Nephron progenitor cell (in vitro differentiated cells): Measurements from ENCODE around the gene CTNNA2.

Experiments used
- DNase-seq: peaks from one replicate; pipeline ENCODE4 v3.0.0; 2021
- H3K27ac Mint-ChIP-seq: 2 replicates; pipeline ENCODE4 v1.8.0; 2021; ENCODE audit warnings: mild to moderate bottlenecking, moderate library complexity, mixed read lengths
- H3K27me3 Mint-ChIP-seq: 2 replicates; pipeline ENCODE4 v1.8.0; 2021; ENCODE audit warnings: mild to moderate bottlenecking, low read depth, mixed read lengths; ENCODE audit not compliant: poor library complexity
- H3K36me3 Mint-ChIP-seq: 2 replicates; pipeline ENCODE4 v1.8.0; 2021; ENCODE audit warnings: low read depth, mixed read lengths
- H3K4me1 Mint-ChIP-seq: 2 replicates; pipeline ENCODE4 v1.8.0; 2021; ENCODE audit warnings: mixed read lengths
- H3K4me3 Mint-ChIP-seq: 2 replicates; pipeline ENCODE4 v1.8.0; 2021; ENCODE audit warnings: mild to moderate bottlenecking, moderate library complexity, mixed read lengths
- H3K9me3 Mint-ChIP-seq: 2 replicates; pipeline ENCODE4 v1.8.0; 2021; ENCODE audit warnings: mild to moderate bottlenecking, moderate library complexity, mixed read lengths
- CTCF ChIP-seq: fragments of 200-600 bp; sonication (generic); IDR thresholded peaks from 2 replicates; pipeline ENCODE4 v1.5.0; 2021; ENCODE audit warnings: antibody characterized with exemption

Gene CTNNA2

GRCh38 chr2:79980116-79980515, 467.3 kb downstream of the CTNNA2 start:
- peaks cover 13% of the 10 kb centered on the region for H3K4me1 Mint-ChIP-seq
- no peaks in the 10 kb centered on the region for H3K27me3 Mint-ChIP-seq
- H3K9me3 Mint-ChIP-seq, result no peaks in the 10 kb centered on the region
- no peak overlapping the region for H3K4me3 Mint-ChIP-seq
- no peak for DNase-seq
- TF ChIP-seq CTCF, result no peak
- no peaks in the 10 kb centered on the region for H3K36me3 Mint-ChIP-seq
- H3K27ac Mint-ChIP-seq, result no peak overlapping the region

GRCh38 chr2:79980816-79981215, 468.0 kb downstream of the CTNNA2 start:
- Mint-ChIP-seq H3K4me1 (peaks cover 6% of the 10 kb centered on the region), H3K27ac (no peak overlapping the region), H3K4me3 (no peak overlapping the region), H3K9me3 (no peaks in the 10 kb centered on the region), H3K36me3 (no peaks in the 10 kb centered on the region), H3K27me3 (no peaks in the 10 kb centered on the region)
- DNase-seq, result no peak
- no peak for TF ChIP-seq CTCF

- Mint-ChIP-seq H3K36me3 (no peaks in the 10 kb centered on the region), H3K9me3 (no peaks in the 10 kb centered on the region), H3K4me3 (no peak overlapping the region), H3K4me1 (peaks cover under 1% of the 10 kb centered on the region), H3K27me3 (peaks cover 3% of the 10 kb centered on the region), H3K27ac (no peak overlapping the region)
- DNase-seq, result no peak
- no peak for TF ChIP-seq CTCF
Observed at GRCh38 chr2:79981316-79981715, 468.5 kb downstream of the CTNNA2 start.

GRCh38 chr2:79982445-79982844, 469.6 kb downstream of the CTNNA2 start:
- H3K27ac Mint-ChIP-seq, result no peak overlapping the region
- H3K4me1 Mint-ChIP-seq, result no peaks in the 10 kb centered on the region
- H3K36me3 Mint-ChIP-seq, result no peaks in the 10 kb centered on the region
- H3K4me3 Mint-ChIP-seq, result no peak overlapping the region
- no peaks in the 10 kb centered on the region for H3K9me3 Mint-ChIP-seq
- peak; percentile 29 for DNase-seq
- TF ChIP-seq CTCF, result peak; percentile 34
- peaks cover 3% of the 10 kb centered on the region for H3K27me3 Mint-ChIP-seq

- no peaks in the 10 kb centered on the region for H3K4me1 Mint-ChIP-seq
- H3K9me3 Mint-ChIP-seq, result no peaks in the 10 kb centered on the region
- DNase-seq, result no peak
- no peaks in the 10 kb centered on the region for H3K36me3 Mint-ChIP-seq
- H3K27ac Mint-ChIP-seq, result no peak overlapping the region
- no peak overlapping the region for H3K4me3 Mint-ChIP-seq
- peaks cover 3% of the 10 kb centered on the region for H3K27me3 Mint-ChIP-seq
- TF ChIP-seq CTCF, result no peak
Observed at GRCh38 chr2:79984476-79984875, 471.6 kb downstream of the CTNNA2 start.

- Mint-ChIP-seq H3K27ac (no peak overlapping the region), H3K36me3 (no peaks in the 10 kb centered on the region), H3K4me1 (no peaks in the 10 kb centered on the region), H3K4me3 (no peak overlapping the region), H3K9me3 (no peaks in the 10 kb centered on the region), H3K27me3 (peaks cover 3% of the 10 kb centered on the region)
- DNase-seq, result no peak
- TF ChIP-seq CTCF, result no peak
Observed at GRCh38 chr2:79985145-79985544, 472.3 kb downstream of the CTNNA2 start.
